Smooth muscle cell (in vitro differentiated cells): Measurements from ENCODE around the gene SLC49A4. TPM values are rescaled to one million over a fixed set of nuclear protein-coding genes. Genes with fewer than 3 reads are reported as not detected.

Experiments
- DNase-seq: peaks from one replicate; lab custom pipeline; 2025; ENCODE audit not compliant: unreplicated experiment; lab: John Stamatoyannopoulos, UW
- H2AFZ ChIP-seq: fragments of 200-600 bp; sonication (generic); 2 replicates; pipeline ENCODE4 v1.6.0; 2016; ENCODE audit warnings: antibody characterized with exemption, low read depth, mild to moderate bottlenecking
- H3F3A ChIP-seq: fragments of 200-600 bp; sonication (generic); 2 replicates; pipeline ENCODE4 v1.6.0; 2017; ENCODE audit warnings: antibody characterized with exemption, low read depth
- H3K27ac ChIP-seq: fragments of 200-600 bp; sonication (generic); 2 replicates; pipeline ENCODE4 v1.5.1; 2016; ENCODE audit warnings: low read depth, mild to moderate bottlenecking
- H3K27me3 ChIP-seq: fragments of 200-600 bp; sonication (generic); 2 replicates; pipeline ENCODE4 v1.6.1; 2016; ENCODE audit warnings: low read depth, mild to moderate bottlenecking
- H3K36me3 ChIP-seq: fragments of 200-600 bp; sonication (generic); 2 replicates; pipeline ENCODE4 v1.5.1; 2016; ENCODE audit warnings: low read depth
- H3K4me1 ChIP-seq: fragments of 200-600 bp; sonication (generic); 2 replicates; pipeline ENCODE4 v1.5.1; 2016; ENCODE audit warnings: low read depth
- H3K4me2 ChIP-seq: fragments of 200-600 bp; sonication (generic); 2 replicates; pipeline ENCODE4 v1.6.0; 2016; ENCODE audit warnings: mild to moderate bottlenecking
- H3K4me3 ChIP-seq: fragments of 200-600 bp; sonication (generic); 2 replicates; pipeline ENCODE4 v1.5.1; 2016; ENCODE audit warnings: mild to moderate bottlenecking
- H3K79me2 ChIP-seq: fragments of 200-600 bp; sonication (generic); 2 replicates; pipeline ENCODE4 v1.6.0; 2016; ENCODE audit warnings: low read depth, mild to moderate bottlenecking
- H3K9ac ChIP-seq: fragments of 200-600 bp; sonication (generic); 2 replicates; pipeline ENCODE4 v1.6.0; 2016; ENCODE audit warnings: low read depth
- H3K9me3 ChIP-seq: fragments of 200-600 bp; sonication (generic); replicated peaks from 2 replicates; pipeline ENCODE4 v1.5.1; 2016; ENCODE audit warnings: low read depth
- H4K20me1 ChIP-seq: fragments of 200-600 bp; sonication (generic); 2 replicates; pipeline ENCODE4 v1.6.0; 2016; ENCODE audit warnings: low read depth
- CTCF ChIP-seq: fragments of 200-600 bp; sonication (generic); IDR thresholded peaks from 2 replicates; pipeline ENCODE4 v1.5.1; 2017; ENCODE audit warnings: borderline replicate concordance, mild to moderate bottlenecking, antibody characterized with exemption; ENCODE audit not compliant: insufficient read depth, poor library complexity, severe bottlenecking
- WGBS: methylation state at CpG from one replicate; pipeline ENCODE4 v1.1.7; 2016; ENCODE audit warnings: low lambda C conversion rate; 5-methylcytosine and 5-hydroxymethylcytosine counted together
- polyA plus RNA-seq: library from polyadenylated mRNA; unstranded; fragments of >200 nt; fragmentation: Nextera tagmentation; extraction: Ambion mirVana; gene quantifications from 2 replicates; pipeline ENCODE4 v1.2.1, GENCODE V29; 2016
- total RNA-seq: library from RNA; depleted of rRNA; stranded (reverse); fragments of >200 nt; gene quantifications from 2 replicates; pipeline ENCODE4 v1.2.3, GENCODE V29; 2014

SLC49A4 gene
- total and polyA plus RNA-seq, 2 experiments from 2014 or later: 7.8 to 19.5 TPM

GRCh38 chr3:122858373-122858772, 63.5 kb downstream of the SLC49A4 start:
- no peaks in the 10 kb centered on the region for H3F3A ChIP-seq
- H3K27ac ChIP-seq: no peak overlapping the region
- H3K36me3 ChIP-seq: no peaks in the 10 kb centered on the region
- WGBS: 92% methylated on average over 1 of the region's 1 CpG
- no peak overlapping the region for H3K4me2 ChIP-seq
- no peaks in the 10 kb centered on the region for H3K9me3 ChIP-seq
- no peak overlapping the region for H3K9ac ChIP-seq
- DNase-seq: no peak
- no peaks in the 10 kb centered on the region for H3K27me3 ChIP-seq
- H3K4me1 ChIP-seq: no peaks in the 10 kb centered on the region
- no peaks in the 10 kb centered on the region for H4K20me1 ChIP-seq
- TF ChIP-seq CTCF: no peak
- no peak overlapping the region for H2AFZ ChIP-seq
- no peaks in the 10 kb centered on the region for H3K79me2 ChIP-seq
- H3K4me3 ChIP-seq: no peak overlapping the region

- Histone ChIP-seq H2AFZ (no peak overlapping the region), H3K27me3 (no peaks in the 10 kb centered on the region), H4K20me1 (no peaks in the 10 kb centered on the region), H3K79me2 (no peaks in the 10 kb centered on the region), H3K4me2 (no peak overlapping the region), H3K4me3 (no peak overlapping the region), H3K36me3 (no peaks in the 10 kb centered on the region), H3K27ac (no peak overlapping the region), H3F3A (no peaks in the 10 kb centered on the region), H3K9me3 (no peaks in the 10 kb centered on the region), H3K9ac (no peak overlapping the region), H3K4me1 (no peaks in the 10 kb centered on the region)
- TF ChIP-seq CTCF: no peak
- no peak for DNase-seq
- 95% methylated on average over 5 of the region's 5 CpGs for WGBS
Measured at GRCh38 chr3:122859021-122859805, 64.3 kb downstream of the SLC49A4 start.

GRCh38 chr3:122862381-122862780, 67.5 kb downstream of the SLC49A4 start:
- no peaks in the 10 kb centered on the region for H3K36me3 ChIP-seq
- DNase-seq: no peak
- TF ChIP-seq CTCF: no peak
- no peak overlapping the region for H3K4me2 ChIP-seq
- no peaks in the 10 kb centered on the region for H3K9me3 ChIP-seq
- H3K4me3 ChIP-seq: no peak overlapping the region
- no peaks in the 10 kb centered on the region for H3K4me1 ChIP-seq
- H3K27me3 ChIP-seq: no peaks in the 10 kb centered on the region
- H3K79me2 ChIP-seq: no peaks in the 10 kb centered on the region
- H2AFZ ChIP-seq: no peak overlapping the region
- H4K20me1 ChIP-seq: no peaks in the 10 kb centered on the region
- no peak overlapping the region for H3K9ac ChIP-seq
- no peaks in the 10 kb centered on the region for H3F3A ChIP-seq
- H3K27ac ChIP-seq: no peak overlapping the region

- no peak for TF ChIP-seq CTCF
- Histone ChIP-seq H3K4me2 (no peak overlapping the region), H3K79me2 (no peaks in the 10 kb centered on the region), H3K9me3 (no peaks in the 10 kb centered on the region), H3F3A (no peaks in the 10 kb centered on the region), H3K4me3 (no peak overlapping the region), H3K36me3 (no peaks in the 10 kb centered on the region), H4K20me1 (no peaks in the 10 kb centered on the region), H3K27me3 (no peaks in the 10 kb centered on the region), H3K9ac (no peak overlapping the region), H3K4me1 (no peaks in the 10 kb centered on the region), H2AFZ (no peak overlapping the region), H3K27ac (no peak overlapping the region)
- DNase-seq: no peak
Measured at GRCh38 chr3:122864498-122864897, 69.6 kb downstream of the SLC49A4 start.
